Pancreas (tissue), 10 donors: ENCODE data around the gene RGS3. TPM values are rescaled to one million over a fixed set of nuclear protein-coding genes. Genes with fewer than 3 reads are reported as not detected.

Source experiments
- ATAC-seq, 4 donors: fragments of 200-7000 bp; cut with Tn5 transposase; one replicate each; pipeline versions ENCODE4 v1.8.0 to v1.9.1; 2020; ENCODE audit warnings: mild to moderate bottlenecking in 4 of 4, moderate library complexity in 4 of 4
- DNase-seq, 6 donors: peaks; one replicate each; pipeline ENCODE4 v3.0.0-alpha.2; 2020
- FAIRE-seq: peaks from 2 replicates; lab custom pipeline; 2012; peaks lifted over from hg19 to GRCh38; lab: Jason Lieb, UNC
- H3K27ac ChIP-seq, 4 donors: fragments of 200-600 bp; sonication (generic); 1 replicate in 3 of 4; 2 replicates in 1 of 4; pipeline versions ENCODE4 v1.5.0 to v1.8.0; 2020
- H3K27me3 ChIP-seq, 4 donors: fragments of 200-600 bp; one replicate each; pipeline ENCODE4 v1.8.0; 2021
- H3K36me3 ChIP-seq, 3 donors: fragments of 200-600 bp; sonication (generic) in 1 of 3; one replicate each; pipeline versions ENCODE4 v1.5.0 to v1.8.0; 2020 to 2021
- H3K4me1 ChIP-seq, 3 donors: fragments of 200-600 bp; one replicate each; pipeline ENCODE4 v1.8.0; 2021
- H3K4me3 ChIP-seq, 4 donors: fragments of 200-600 bp; sonication (generic) in 2 of 4; one replicate each; pipeline versions ENCODE4 v1.5.0 to v1.8.0; 2020 to 2021
- H3K9me3 ChIP-seq, 4 donors: fragments of 200-600 bp; one replicate each; pipeline ENCODE4 v1.8.0; 2021
- WGBS, 2 donors: extraction: QIAGEN DNeasy Blood & Tissue Kit; methylation state at CpG; one replicate each; pipeline ENCODE4 v1.1.7; 2013; 5-methylcytosine and 5-hydroxymethylcytosine counted together
- intact Hi-C, 3 donors: fragments of 100-400 bp; cut with DNase I; formaldehyde crosslinking; loops; one replicate each; pipeline versions ENCODE4 v1.11.1 to v1.14.2; 2022
- polyA plus RNA-seq, 2 donors: library from polyadenylated mRNA; stranded (reverse); fragments of 200-250 nt; gene quantifications; one replicate each; pipeline ENCODE4 v1.2.3, GENCODE V29; 2013
- total RNA-seq, 6 donors: library from RNA; stranded (reverse); fragmentation: NEBNext Ultra II Directional in 4 of 6; extraction: Animal tissue kit (Norgen Biotek cat#: 25700) in 4 of 6; gene quantifications; one replicate each; pipeline versions ENCODE4 v1.2.1 to v1.2.4, GENCODE V29; 2021 to 2023
- TF ChIP-seq, protein P1 (sequence below), 4 donors: fragments of 200-600 bp; sonication (generic) in 3 of 4; IDR thresholded peaks; one replicate each; pipeline versions ENCODE4 v1.5.0 to v1.8.0; 2021; ENCODE audit warnings: antibody characterized with exemption in 4 of 4
- donor health status: healthy with polysubstance abuse.
- donor health status: DM: no; HTN: no; CAD: no; lungs with moderate emphysema.
- donor health status: DM: no; HTN: no; CAD: no.
- donor health status: control.
- donor health status: control.
- donor health status: Bipolar disorder and iron deficiency.
- donor health status: DM: yes; HTN: yes; CAD: no.
- donor health status: DM: no; HTN: no; CAD: no.
- donor health status: DM: no; HTN: no; CAD: no.
- donor health status: DM: yes; HTN: yes; CAD: no.

The RGS3 gene
- total and polyA plus RNA-seq, 8 donors: 18.3 to 55.3 (median 32.6) TPM

DNA sequence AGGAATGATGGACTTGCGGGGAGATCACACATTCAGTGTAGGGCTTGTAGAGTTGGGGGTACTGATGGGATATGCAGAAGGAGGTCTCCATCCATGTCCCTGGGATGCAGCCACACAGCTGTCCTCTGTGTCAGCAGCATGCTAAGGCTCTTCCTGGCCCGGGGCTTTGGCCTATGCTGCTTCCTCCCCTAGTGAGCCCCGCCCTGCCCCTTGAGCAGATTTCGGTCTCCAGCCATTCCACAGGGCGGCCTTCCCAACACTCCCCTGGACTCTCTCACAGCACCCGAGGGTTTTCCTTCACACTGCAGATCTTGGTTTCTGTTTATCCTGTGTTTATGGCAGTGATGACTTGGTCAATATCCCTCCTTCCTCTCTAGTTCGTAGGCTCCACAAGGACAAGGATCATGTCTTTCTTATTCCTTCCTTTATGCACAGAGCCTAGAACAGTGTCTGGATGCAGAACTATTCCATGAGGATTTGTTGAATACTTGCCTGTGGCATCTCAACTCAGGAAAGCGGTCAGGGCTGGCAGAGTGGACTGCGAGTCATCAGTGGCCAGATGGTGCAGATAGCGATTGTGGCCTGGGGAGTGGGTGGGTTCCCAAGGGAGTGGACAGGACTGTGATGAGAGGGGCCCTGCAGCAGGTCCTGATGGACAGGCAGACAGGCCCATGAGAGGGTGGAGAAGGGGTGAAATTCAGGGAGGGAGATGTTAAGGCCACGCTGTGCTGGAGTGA lies 114.2 kb downstream of the RGS3 start:
- TF ChIP-seq, protein P1, sequence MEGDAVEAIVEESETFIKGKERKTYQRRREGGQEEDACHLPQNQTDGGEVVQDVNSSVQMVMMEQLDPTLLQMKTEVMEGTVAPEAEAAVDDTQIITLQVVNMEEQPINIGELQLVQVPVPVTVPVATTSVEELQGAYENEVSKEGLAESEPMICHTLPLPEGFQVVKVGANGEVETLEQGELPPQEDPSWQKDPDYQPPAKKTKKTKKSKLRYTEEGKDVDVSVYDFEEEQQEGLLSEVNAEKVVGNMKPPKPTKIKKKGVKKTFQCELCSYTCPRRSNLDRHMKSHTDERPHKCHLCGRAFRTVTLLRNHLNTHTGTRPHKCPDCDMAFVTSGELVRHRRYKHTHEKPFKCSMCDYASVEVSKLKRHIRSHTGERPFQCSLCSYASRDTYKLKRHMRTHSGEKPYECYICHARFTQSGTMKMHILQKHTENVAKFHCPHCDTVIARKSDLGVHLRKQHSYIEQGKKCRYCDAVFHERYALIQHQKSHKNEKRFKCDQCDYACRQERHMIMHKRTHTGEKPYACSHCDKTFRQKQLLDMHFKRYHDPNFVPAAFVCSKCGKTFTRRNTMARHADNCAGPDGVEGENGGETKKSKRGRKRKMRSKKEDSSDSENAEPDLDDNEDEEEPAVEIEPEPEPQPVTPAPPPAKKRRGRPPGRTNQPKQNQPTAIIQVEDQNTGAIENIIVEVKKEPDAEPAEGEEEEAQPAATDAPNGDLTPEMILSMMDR (IDR thresholded peaks at IDR 0.05): no peak
- DNase-seq (peak in 3 of 6 donors; percentile 16 to 53 (median 37)), FAIRE-seq (no peak), ATAC-seq (no peak)
- H3K36me3 ChIP-seq: no peaks in the 10 kb centered on the region
- intact Hi-C loops: no loop called here
- H3K4me3 ChIP-seq: no peak overlapping the region
- peaks cover 30 to 48% (median 40%) of the 10 kb centered on the region in 3 donors for H3K4me1 ChIP-seq
- H3K27ac ChIP-seq: peak overlapping the region in 1 of 4 donors; percentile 96
- 89 to 90% methylated on average over 11 of the region's 11 CpGs for WGBS, 2 donors
- no peaks in the 10 kb centered on the region for H3K27me3 ChIP-seq
- no peaks in the 10 kb centered on the region for H3K9me3 ChIP-seq

DNA sequence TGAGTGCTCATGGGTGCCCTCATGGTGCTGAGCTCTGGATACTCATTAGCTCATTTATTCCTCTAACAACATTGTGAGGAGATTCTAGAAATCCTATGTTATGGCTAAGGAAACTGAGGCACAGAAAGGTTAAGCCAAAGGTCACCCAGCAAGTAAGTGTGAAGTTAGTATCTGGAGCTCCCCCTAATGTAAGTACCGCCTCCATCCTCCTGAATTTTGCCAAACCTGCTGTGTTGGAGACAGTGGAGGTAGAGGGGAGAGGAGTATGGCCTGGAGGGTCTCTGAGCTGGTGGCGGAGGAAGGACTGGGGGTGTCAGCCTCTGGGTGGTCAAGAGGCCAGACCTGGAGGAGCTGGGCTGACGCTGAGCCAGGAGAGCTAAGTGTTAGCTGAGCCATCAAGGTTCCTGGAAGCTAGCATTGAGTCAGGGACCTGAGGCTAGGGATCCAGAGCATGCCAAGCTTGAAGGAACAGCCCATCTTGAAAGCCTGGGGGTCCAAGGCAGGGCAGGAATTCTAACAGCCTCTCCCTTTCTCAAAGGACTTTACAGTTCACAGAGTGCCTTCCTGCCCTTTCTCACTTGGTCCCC lies 114.8 kb downstream of the RGS3 start:
- FAIRE-seq: no peak
- Histone ChIP-seq H3K27ac (peak overlapping the region in 3 of 4 donors; percentile 76 to 96 (median 87)), H3K4me1 (peaks cover 31 to 53% (median 47%) of the 10 kb centered on the region in 3 donors), H3K27me3 (no peaks in the 10 kb centered on the region), H3K9me3 (no peaks in the 10 kb centered on the region), H3K36me3 (no peaks in the 10 kb centered on the region), H3K4me3 (no peak overlapping the region)
- WGBS, 2 donors: 97 to 98% methylated on average over 3 of the region's 3 CpGs
- TF ChIP-seq, protein P1 (IDR thresholded peaks at IDR 0.05): no peak
- ATAC-seq: no peak
- DNase-seq: peak in 3 of 6 donors; percentile 33 to 41 (median 38)
- intact Hi-C loops: no loop called here

DNA sequence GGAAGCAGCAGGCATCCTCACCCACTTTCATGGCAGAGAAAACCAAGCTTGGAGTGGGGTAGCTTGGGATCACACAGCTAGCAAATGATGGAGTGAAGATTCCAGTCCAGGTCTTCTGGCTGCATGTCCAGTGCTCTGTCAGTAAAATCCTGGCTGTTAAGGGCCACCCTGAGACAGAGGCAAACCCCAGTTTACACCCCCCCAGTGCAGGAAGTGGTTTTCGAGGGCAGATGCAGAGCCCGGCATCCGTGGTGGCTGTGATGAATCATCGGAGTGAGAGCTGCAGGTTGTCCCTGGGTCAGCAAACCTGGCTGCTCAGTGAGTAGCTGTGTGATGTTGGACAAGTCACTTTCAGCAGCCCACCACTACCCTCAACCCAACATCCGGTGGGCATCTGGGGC lies 115.4 kb downstream of the RGS3 start:
- Histone ChIP-seq H3K36me3 (peaks cover 0 to 4% (median 0%) of the 10 kb centered on the region in 3 donors), H3K9me3 (no peaks in the 10 kb centered on the region), H3K4me3 (no peak overlapping the region), H3K4me1 (peaks cover 31 to 55% (median 47%) of the 10 kb centered on the region in 3 donors), H3K27me3 (no peaks in the 10 kb centered on the region), H3K27ac (peak overlapping the region in 3 of 4 donors; percentile 76 to 96 (median 87))
- DNase-seq (peak in 2 of 6 donors; percentile 47 to 62), FAIRE-seq (no peak), ATAC-seq (peak in 1 of 4 donors; percentile 24)
- intact Hi-C loops: no loop called here
- WGBS, 2 donors: 65 to 75% methylated on average over 5 of the region's 5 CpGs
- TF ChIP-seq, protein P1 (IDR thresholded peaks at IDR 0.05): no peak

DNA sequence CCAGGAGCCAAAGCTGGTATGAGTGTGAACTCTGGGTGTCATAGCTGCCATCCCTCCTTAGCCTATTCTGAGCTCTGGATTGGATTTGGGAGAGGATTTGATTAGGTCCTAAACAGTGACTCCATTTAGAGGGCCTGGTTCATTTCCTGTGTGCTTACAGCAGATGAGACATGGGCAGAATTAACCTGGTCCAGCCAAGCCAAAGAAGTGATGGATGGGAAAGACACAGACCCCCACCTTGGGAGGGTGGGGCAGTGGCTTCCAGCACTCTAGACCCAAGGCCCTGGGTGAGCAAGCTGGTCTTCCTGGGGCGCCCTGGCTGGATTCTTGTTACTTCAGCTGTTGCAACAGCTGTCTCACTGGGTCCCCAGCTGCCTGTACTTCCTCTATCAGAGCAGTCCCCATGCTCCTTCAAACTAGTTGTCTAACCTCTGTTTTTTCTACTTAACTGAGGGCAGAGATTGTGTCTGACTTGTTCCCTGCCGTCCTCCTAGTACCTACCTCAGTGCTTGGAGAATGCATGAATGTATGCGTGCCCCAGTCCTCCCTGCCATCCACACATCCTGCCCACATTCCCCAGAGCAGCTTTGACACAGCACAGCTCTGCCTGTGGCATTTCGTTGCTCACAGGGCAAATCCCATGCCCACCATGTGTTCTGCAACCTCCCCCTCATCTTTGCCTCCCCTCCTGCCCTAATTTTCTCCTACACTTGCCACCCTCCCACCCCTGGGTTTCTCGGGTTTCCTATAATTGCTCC lies 115.9 kb downstream of the RGS3 start:
- intact Hi-C loops: loop anchor here in 1 of 3 donors (10.0 kb wide), 1 partner anchor 45 kb away; no protein-coding TSS in a partner anchor
- Histone ChIP-seq H3K27me3 (no peaks in the 10 kb centered on the region), H3K27ac (peak overlapping the region; percentile 76 to 96 (median 82)), H3K4me3 (no peak overlapping the region), H3K4me1 (peaks cover 34 to 56% (median 47%) of the 10 kb centered on the region in 3 donors), H3K9me3 (no peaks in the 10 kb centered on the region), H3K36me3 (peaks cover 0 to 9% (median 3%) of the 10 kb centered on the region in 3 donors)
- FAIRE-seq (no peak), ATAC-seq (peak in 1 of 4 donors; percentile 7), DNase-seq (peak in 2 of 6 donors; percentile 37 to 62)
- TF ChIP-seq, protein P1 (IDR thresholded peaks at IDR 0.05): no peak
- 53 to 62% methylated on average over 4 to 5 of the region's 5 CpGs for WGBS, 2 donors
